ENCODE data around the gene CGB1.
"Not testable (repeated sequence)": the region's sequence is repeated elsewhere in the genome, so short reads cannot be mapped to it uniquely, and the experiment has no call there.

Gene CGB1

DNA sequence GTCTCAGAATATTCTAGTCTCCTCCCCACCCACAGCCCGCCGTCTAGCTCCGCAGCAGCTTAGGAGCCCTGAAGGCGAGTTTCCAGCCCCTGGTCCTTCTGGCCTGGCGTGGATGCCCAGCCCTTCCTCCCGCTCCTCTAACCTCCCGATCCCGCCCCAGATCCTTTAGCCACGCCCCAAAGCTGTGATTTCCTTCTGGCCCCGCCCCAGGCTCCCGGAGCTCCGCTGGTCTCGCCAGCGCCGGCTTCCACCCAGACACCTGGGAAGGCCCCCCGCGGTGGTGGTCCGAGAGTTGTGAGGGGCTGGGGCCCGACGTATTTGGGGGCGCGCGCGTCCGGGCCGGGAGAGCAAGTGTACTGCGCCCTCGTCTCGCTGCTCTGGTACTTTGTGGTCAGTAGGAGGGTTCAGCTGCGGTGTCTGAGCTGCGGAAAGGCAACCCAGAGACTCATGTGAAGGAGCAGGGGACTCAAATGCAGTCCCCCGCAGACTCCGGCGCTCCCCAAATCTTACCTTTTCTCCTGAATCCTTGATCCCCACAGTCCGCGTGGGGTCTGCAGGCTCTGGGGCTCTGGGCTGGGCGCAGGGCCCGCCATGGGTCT is 21.0 kb upstream of the CGB1 start, which contains the start of gene CGB7:
TSS of gene CGB7 (minus strand) at position 114 of the 599 bp plus-strand sequence. CDS start 2,374 bp downstream, outside the sequence.
- peak within 1 kb of the TSS; percentile 98; the same call in 1 of the 2 replicates for H3K4me2 ChIP-seq
- H2AFZ ChIP-seq (ENCODE audit: low read depth), result peak within 1 kb of the TSS; percentile 98; the same call in 1 of the 2 replicates
- no peak within 1 kb of the TSS for H3K9ac ChIP-seq
- H3K79me2 ChIP-seq (ENCODE audit: insufficient read depth, low read depth), result no peaks in the 10 kb centered on the region
- no peaks in the 10 kb centered on the region for H4K20me1 ChIP-seq (ENCODE audit: insufficient read depth)
- H3K27ac ChIP-seq, result no peak within 1 kb of the TSS
- H3K36me3 ChIP-seq (ENCODE audit: insufficient read depth), result no peaks in the 10 kb centered on the region
- peaks cover 8% of the 10 kb centered on the region for H3K4me1 ChIP-seq (ENCODE audit: low read depth, poor library complexity, severe bottlenecking)
- no peak within 1 kb of the TSS for H3K4me3 ChIP-seq (IDR thresholded peaks at IDR 0.05; ENCODE audit: insufficient read depth, low read depth, low read length)
- H3K27me3 ChIP-seq (ENCODE audit: insufficient read depth, low read depth), result peaks cover 87% of the 10 kb centered on the region
- TF ChIP-seq, protein P1, sequence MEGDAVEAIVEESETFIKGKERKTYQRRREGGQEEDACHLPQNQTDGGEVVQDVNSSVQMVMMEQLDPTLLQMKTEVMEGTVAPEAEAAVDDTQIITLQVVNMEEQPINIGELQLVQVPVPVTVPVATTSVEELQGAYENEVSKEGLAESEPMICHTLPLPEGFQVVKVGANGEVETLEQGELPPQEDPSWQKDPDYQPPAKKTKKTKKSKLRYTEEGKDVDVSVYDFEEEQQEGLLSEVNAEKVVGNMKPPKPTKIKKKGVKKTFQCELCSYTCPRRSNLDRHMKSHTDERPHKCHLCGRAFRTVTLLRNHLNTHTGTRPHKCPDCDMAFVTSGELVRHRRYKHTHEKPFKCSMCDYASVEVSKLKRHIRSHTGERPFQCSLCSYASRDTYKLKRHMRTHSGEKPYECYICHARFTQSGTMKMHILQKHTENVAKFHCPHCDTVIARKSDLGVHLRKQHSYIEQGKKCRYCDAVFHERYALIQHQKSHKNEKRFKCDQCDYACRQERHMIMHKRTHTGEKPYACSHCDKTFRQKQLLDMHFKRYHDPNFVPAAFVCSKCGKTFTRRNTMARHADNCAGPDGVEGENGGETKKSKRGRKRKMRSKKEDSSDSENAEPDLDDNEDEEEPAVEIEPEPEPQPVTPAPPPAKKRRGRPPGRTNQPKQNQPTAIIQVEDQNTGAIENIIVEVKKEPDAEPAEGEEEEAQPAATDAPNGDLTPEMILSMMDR (conservative IDR thresholded peaks at IDR 0.05; ENCODE audit: low read depth, low read length), result no peak

DNA sequence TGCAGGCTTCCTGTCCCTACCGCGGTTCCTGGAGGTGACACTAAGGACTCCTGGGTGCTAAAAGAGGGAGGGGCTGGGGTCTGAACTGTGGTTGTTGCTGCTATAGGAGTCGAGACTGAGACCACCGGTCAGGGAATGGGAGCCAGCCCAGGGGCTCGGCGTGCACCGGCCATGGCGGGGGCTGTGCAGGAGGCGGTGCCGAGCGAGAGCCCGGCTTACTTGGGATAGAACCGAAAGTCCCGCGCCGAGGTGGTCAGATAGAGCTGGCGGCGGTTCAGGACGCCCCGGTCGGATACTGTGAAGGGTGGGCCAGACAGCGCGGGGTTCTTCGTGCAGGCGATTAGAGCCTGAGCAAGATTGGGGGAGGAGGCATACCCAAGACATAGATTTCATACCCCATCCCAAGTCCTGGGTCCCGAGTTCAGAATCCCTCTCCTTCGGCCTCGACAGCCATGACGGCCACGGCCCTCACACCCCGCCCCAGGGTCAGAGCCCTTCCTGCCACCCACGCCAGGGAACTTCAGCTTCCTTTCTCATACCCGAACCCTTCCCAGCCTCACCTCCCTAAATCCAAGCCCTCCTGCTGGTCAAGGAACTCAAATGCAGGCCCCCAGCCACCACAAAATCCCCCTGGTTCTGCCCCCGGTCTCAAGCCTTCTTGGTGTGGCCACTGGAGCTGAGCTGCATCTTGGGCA is 20.4 kb upstream of the CGB1 start:
- not testable (repeated sequence) for H3K36me3 ChIP-seq (ENCODE audit: insufficient read depth); H4K20me1 ChIP-seq (ENCODE audit: insufficient read depth); H3K27ac ChIP-seq; H3K9ac ChIP-seq; H2AFZ ChIP-seq (ENCODE audit: low read depth); H3K4me1 ChIP-seq (ENCODE audit: low read depth, poor library complexity, severe bottlenecking); H3K4me3 ChIP-seq (IDR thresholded peaks at IDR 0.05; ENCODE audit: insufficient read depth, low read depth, low read length); H3K79me2 ChIP-seq (ENCODE audit: insufficient read depth, low read depth)
- peaks cover 84% of the 10 kb centered on the region for H3K27me3 ChIP-seq (ENCODE audit: insufficient read depth, low read depth)
- H3K4me2 ChIP-seq, result peak overlapping the region; percentile 98; the same call in 1 of the 2 replicates

DNA sequence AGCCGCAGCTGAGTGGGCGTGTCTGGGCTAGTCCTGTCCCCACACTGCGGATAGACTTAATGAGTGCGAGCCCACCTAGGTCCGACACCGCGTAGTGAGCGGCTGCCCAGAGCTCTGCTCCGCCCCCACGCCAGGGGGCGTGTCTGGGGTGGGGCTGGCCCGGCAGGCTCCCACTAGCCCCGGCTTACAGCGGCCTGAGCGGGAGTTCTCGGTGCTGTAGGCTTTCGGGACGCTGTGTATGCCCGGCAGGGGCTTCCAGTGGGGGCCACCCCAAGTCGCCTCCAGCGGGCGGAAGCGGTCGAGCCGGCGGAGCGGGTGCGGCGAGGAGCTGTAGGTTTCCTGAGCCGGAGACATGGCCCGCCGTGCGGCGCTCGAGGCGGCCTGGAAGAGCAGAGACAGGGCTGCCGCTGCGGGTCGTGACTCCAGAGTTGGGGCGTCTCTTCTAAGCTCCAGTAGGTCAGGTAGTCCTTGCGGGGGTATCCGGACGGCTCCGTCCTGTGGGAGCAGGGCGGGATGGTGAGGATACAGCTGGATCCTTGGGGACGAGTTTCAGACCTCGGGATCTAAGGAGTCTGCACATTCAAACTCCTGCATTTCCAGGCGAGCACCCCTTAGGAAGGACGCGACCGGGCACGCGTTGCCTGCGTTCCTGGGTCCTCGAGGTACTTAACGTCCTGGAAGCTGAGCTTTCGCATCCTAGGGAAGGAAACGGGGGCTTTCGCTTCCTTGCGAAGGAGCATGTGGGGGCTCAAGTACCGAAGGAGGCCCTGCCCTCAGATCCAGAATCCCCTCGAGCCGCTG is 19.6 kb upstream of the CGB1 start:
- Histone ChIP-seq H3K9ac (no peak overlapping the region), H4K20me1 (ENCODE audit: insufficient read depth) (no peaks in the 10 kb centered on the region), H3K79me2 (ENCODE audit: insufficient read depth, low read depth) (no peaks in the 10 kb centered on the region), H3K27me3 (ENCODE audit: insufficient read depth, low read depth) (peaks cover 84% of the 10 kb centered on the region), H2AFZ (ENCODE audit: low read depth) (peak overlapping the region; percentile 98), H3K4me2 (peak overlapping the region; percentile 98), H3K36me3 (ENCODE audit: insufficient read depth) (no peaks in the 10 kb centered on the region), H3K4me3 (IDR thresholded peaks at IDR 0.05; ENCODE audit: insufficient read depth, low read depth, low read length) (no peak overlapping the region), H3K27ac (no peak overlapping the region), H3K4me1 (ENCODE audit: low read depth, poor library complexity, severe bottlenecking) (peaks cover 8% of the 10 kb centered on the region)
- TF ChIP-seq, protein P1 (conservative IDR thresholded peaks at IDR 0.05; ENCODE audit: low read depth, low read length), result peak; percentile 41; the same call in 1 of the 2 replicates

DNA sequence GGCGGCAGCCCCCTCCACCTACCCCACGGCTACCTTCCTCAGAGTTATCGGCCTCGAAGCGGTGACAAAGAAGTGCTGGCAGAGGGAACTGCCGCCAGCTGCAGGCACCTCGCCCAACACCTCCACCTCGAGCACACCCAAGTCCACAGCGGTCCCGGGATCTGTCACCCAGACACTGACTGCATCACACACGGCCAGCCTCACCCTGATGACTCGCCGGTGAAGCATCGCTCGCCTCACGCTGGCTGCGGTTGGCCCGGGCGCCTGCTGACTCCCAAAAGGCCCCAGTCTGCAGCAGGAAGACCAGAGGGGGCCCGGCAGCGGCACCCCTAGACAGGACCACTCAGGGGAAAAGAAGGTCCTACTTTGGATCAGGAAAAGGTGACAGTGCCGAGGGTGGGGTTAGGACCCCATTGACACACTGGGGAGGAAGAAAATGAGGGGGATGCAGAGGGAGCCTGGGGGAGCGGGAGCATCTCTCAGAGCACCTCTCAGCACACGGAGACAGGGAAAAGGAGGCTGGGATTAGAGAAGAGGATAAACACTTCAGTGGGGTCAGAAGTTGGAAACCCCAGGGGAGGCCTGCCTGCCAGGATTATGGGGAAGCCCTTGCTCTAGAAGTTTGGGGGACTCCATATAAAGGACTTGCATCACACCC is 13.8 kb upstream of the CGB1 start:
- not testable (repeated sequence) for H4K20me1 ChIP-seq (ENCODE audit: insufficient read depth); H3K4me2 ChIP-seq; H3K79me2 ChIP-seq (ENCODE audit: insufficient read depth, low read depth)

DNA sequence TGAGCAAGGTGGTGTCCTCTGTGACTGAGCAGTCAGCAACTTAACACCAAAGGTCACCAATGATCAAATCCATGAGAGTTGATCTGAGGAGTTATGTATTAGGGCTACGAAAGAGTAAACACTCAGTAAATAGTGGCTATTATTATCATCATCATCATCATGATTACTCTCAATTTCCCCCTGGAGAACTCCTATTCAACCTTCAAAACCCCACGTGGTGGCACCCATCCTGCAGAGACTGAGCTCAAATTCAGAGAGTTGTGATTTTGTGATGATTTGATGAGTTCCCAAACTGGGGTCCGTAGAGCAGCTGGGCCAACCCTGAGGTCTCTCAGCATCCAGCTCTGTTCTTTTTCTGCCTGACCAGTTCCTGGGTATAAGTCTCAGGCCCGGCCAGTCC is 13.1 kb upstream of the CGB1 start:
- not testable (repeated sequence) for H3K9ac ChIP-seq; H3K4me1 ChIP-seq (ENCODE audit: low read depth, poor library complexity, severe bottlenecking); H3K79me2 ChIP-seq (ENCODE audit: insufficient read depth, low read depth); H3K4me3 ChIP-seq (IDR thresholded peaks at IDR 0.05; ENCODE audit: insufficient read depth, low read depth, low read length); H3K36me3 ChIP-seq (ENCODE audit: insufficient read depth); H2AFZ ChIP-seq (ENCODE audit: low read depth); H3K4me2 ChIP-seq; H3K27ac ChIP-seq; H4K20me1 ChIP-seq (ENCODE audit: insufficient read depth)
- H3K27me3 ChIP-seq (ENCODE audit: insufficient read depth, low read depth), result peaks cover 49% of the 10 kb centered on the region; the same call in 1 of the 2 replicates

More for the DNA sequence above, 13.8 kb upstream of the CGB1 start:
- H2AFZ ChIP-seq (ENCODE audit: low read depth); H3K27ac ChIP-seq; H3K4me3 ChIP-seq (IDR thresholded peaks at IDR 0.05; ENCODE audit: insufficient read depth, low read depth, low read length); H3K9ac ChIP-seq; H3K36me3 ChIP-seq (ENCODE audit: insufficient read depth); H3K4me1 ChIP-seq (ENCODE audit: low read depth, poor library complexity, severe bottlenecking): not testable (repeated sequence)
- peaks cover 52% of the 10 kb centered on the region for H3K27me3 ChIP-seq (ENCODE audit: insufficient read depth, low read depth)

DNA sequence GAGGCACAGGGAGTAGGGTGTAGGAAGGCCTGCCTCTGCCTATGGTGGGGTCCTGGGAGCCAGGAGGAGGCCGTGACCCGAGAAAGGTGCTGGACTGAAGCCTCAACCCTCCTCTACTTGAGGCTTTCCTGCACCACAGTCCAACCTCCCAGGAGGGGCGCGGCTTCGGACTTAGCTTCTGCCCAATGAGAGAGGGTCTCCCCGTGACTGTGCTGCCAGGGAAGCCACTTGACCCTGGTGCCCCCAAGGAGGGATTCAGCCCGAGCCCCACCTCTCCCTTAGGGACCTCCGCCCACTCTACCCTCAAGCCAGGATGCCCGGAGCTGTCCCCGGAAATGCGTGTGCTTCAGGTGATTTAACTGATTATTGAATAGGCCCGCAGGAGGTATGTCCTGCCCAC is 12.3 kb upstream of the CGB1 start, which contains the start of gene CGB8:
TSS of gene CGB8 (minus strand) at position 101 of the 400 bp plus-strand sequence. CDS start 372 bp downstream, outside the sequence.
- H4K20me1 ChIP-seq (ENCODE audit: insufficient read depth); H3K9ac ChIP-seq; H3K4me1 ChIP-seq (ENCODE audit: low read depth, poor library complexity, severe bottlenecking); H2AFZ ChIP-seq (ENCODE audit: low read depth); H3K4me3 ChIP-seq (IDR thresholded peaks at IDR 0.05; ENCODE audit: insufficient read depth, low read depth, low read length); H3K27ac ChIP-seq; H3K79me2 ChIP-seq (ENCODE audit: insufficient read depth, low read depth); H3K36me3 ChIP-seq (ENCODE audit: insufficient read depth); H3K4me2 ChIP-seq: not testable (repeated sequence)
- peaks cover 47% of the 10 kb centered on the region; the same call in 1 of the 2 replicates for H3K27me3 ChIP-seq (ENCODE audit: insufficient read depth, low read depth)

DNA sequence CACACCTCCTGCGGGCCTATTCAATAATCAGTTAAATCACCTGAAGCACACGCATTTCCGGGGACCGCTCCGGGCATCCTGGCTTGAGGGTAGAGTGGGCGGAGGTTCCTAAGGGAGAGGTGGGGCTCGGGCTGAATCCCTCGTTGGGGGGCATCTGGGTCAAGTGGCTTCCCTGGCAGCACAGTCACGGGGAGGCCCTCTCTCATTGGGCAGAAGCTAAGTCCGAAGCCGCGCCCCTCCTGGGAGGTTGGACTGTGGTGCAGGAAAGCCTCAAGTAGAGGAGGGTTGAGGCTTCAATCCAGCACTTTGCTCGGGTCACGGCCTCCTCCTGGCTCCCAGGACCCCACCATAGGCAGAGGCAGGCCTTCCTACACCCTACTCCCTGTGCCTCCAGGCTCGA is 6.9 kb upstream of the CGB1 start, which contains the start of gene CGB5:
TSS of gene CGB5 (plus strand) at position 301 of the 400 bp plus-strand sequence. CDS start 362 bp downstream, outside the sequence.
- H3K36me3 ChIP-seq (ENCODE audit: insufficient read depth); H3K27ac ChIP-seq; H4K20me1 ChIP-seq (ENCODE audit: insufficient read depth); H3K9ac ChIP-seq; H3K79me2 ChIP-seq (ENCODE audit: insufficient read depth, low read depth); H2AFZ ChIP-seq (ENCODE audit: low read depth); H3K4me1 ChIP-seq (ENCODE audit: low read depth, poor library complexity, severe bottlenecking); H3K4me3 ChIP-seq (IDR thresholded peaks at IDR 0.05; ENCODE audit: insufficient read depth, low read depth, low read length); H3K4me2 ChIP-seq: not testable (repeated sequence)
- H3K27me3 ChIP-seq (ENCODE audit: insufficient read depth, low read depth), result peaks cover 46% of the 10 kb centered on the region

Measured in KMS-11 (cell line).